AG08396 (cell line): Measurements from ENCODE around the gene SERPINB12.
A peak's percentile ranks its signal among the peaks of the same experiment; 100 is the strongest.

Experiments
- DNase-seq: peaks from one replicate; pipeline ENCODE4 v3.0.0; 2012; ENCODE audit warnings: low spot score, mixed read lengths

Gene SERPINB12

DNA sequence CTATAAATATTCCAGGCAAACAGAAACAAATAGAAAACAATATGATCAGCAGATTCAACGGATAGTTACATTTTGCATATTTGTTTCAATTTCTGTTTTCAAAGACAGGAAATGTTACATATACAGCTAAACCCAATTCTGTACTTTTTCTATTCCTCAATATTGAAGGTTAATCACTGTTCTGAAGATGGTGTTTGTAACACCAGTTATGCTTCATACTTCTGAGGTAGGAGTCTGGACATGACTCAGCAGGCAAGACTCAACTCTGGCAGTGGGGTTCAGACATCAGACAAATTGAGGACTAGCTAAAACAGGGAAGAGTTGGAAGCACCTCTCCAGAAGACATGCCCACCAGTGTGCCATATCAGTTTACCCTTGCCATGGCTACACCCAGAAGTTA is 61.6 kb downstream of the SERPINB12 start:
- peak; percentile 27 for DNase-seq

DNA sequence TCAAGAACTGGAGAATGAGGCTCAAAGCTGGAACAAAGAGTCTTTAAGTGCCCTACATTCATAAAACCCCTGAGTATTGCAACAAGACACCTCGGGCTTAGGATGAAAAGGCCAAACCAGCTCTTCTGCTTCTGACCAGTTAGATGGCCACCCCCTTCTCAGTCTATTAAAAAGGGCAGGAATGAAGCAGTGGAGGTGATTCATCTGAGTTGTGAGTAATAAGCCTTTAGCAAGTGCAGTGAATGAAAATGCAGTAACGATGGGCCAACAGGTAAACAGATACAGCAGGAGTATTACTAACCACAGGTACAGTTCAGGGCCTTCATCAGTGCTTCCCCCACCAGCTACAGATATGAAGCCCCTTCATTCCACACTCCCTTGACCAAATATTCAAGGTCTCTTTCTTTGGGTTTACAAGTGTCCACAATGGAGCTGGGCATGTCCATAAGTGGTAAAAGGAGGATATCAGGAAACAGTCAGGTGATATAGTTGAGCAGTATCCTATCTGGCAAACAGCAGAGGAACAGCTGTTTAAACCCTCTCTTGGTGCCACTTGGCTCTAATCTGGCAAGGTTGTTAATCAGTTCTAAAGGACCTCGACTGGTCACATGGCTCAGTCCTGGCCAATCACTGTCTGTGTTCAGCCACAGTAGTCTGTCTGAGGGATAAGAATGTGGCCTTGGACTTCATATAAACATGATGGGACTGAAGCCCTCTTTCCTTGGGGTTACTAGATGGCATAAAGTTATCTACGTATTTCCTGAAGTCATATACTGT is 62.8 kb downstream of the SERPINB12 start:
- DNase-seq: no peak

- peak; percentile 22 for DNase-seq
These were observed 64.4 kb downstream of the SERPINB12 start for GRCh38 chr18:63606526-63606925.

DNA sequence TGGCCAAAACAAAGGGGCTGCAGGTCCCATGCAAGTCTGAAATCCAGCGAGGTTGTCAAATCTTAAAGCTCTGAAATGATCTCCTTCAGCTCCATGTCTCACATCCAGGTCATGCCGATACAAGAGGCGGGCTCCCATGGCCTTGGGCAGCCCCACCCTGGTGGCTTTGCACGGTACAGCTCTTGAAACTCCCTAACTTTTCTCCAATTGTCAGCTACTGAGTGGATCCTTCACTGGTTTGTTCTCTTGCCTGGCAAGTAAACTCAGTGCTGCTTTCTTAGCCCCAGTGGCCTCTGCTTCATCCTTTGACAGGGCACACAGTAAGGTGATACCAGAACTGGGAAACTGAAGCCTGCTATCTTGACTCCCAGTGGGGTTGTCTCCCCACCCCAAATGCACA is 71.3 kb downstream of the SERPINB12 start:
- no peak for DNase-seq

DNA sequence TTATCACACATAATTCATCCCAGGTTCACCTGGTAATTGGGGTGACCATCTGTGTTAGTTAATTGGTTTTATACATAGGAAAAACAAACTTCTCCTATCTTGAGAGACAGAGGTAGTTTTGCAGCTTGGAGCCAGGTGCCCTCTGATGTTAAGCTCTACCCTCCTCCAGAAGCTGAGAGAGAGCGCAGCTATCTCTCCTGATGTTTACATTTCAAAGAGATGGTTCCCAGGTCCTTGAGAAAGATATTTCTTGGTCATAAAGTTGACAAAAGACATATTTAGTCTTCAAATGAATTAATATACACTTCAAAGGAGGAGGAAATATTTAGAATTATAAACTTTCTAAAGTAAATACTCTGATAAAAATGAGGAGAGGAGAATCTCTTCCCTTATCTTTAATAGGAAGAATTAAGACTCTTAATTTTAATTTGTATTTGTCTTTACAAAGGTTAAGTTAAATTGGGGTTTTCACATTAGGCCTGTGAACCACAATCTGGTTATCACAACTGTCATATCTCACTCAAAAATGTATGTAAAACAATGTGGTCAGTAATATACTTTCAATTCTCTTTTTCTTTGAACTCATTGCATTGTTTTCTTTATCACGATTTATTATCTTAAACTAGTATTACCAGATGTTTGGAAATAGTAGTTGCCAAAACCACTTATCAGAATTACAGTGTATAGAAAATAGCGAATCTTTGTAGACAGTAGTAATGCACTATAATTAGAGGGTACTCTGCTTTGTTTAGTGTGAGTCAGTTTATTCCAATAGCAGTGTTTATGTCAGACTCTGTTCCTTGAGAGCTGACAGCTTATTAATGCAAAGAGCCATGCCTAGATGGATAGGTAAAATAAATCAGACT is 75.1 kb downstream of the SERPINB12 start:
- DNase-seq: no peak

- no peak for DNase-seq
These were observed 75.7 kb downstream of the SERPINB12 start for GRCh38 chr18:63617915-63618234.
